OCI-LY3 (cell line): ENCODE results near the gene CASZ1.

Experiments used
- CTCF ChIP-seq: fragments of 200-600, 300-600 bp; sonication (generic); IDR thresholded peaks from 2 replicates; pipeline ENCODE4 v1.5.1; 2014; ENCODE audit warnings: antibody characterized with exemption, low read length, low read depth
- EZH2phosphoT487 ChIP-seq: fragments of 200-600 bp; shearing (Covaris generic); IDR thresholded peaks from 2 replicates; pipeline ENCODE4 v1.6.1; 2018; ENCODE audit warnings: antibody characterized with exemption, mixed run types, low read depth

GRCh38 chr1:10812387-10812915 lies 16.0 kb upstream of the CASZ1 start:
- TF ChIP-seq CTCF = no peak
- TF ChIP-seq EZH2phosphoT487 = no peak
